Panc1 (cell line): ENCODE measurements around the gene GLIS1. TPM values are rescaled to one million over a fixed set of nuclear protein-coding genes. Genes with fewer than 3 reads are reported as not detected.

ENCODE experiments used
- ATAC-seq: fragments of 200-7000 bp; cut with Tn5 transposase; 2 replicates; pipeline ENCODE4 v1.9.1; 2020; ENCODE audit warnings: mild to moderate bottlenecking, moderate library complexity
- BruUV-seq: library from RNA; stranded (reverse); fragments of 400-500 nt; replicated peaks from 2 replicates; lab custom pipeline; 2021; lab: Mats Ljungman, UMichigan
- CTCF ChIA-PET: fragments of 300-600 bp; sonication (Branson Sonifier 250); formaldehyde crosslinking; loops from one replicate; lab custom pipeline; 2022; ENCODE audit warnings: antibody characterized with exemption; lab: Charles Lee
- POLR2A ChIA-PET: fragments of 300-600 bp; sonication (Branson Sonifier 250); formaldehyde crosslinking; loops from one replicate; lab custom pipeline; 2022; ENCODE audit warnings: antibody characterized with exemption; lab: Charles Lee
- DNase-seq: peaks from one replicate; pipeline ENCODE4 v3.0.0-alpha.2; 2010; ENCODE audit warnings: low read depth, low spot score
- H3K27ac ChIP-seq: 2 replicates; pipeline ENCODE4 v1.5.1; 2011; ENCODE audit warnings: mild to moderate bottlenecking, low read length, inconsistent platforms
- H3K27me3 ChIP-seq: fragments of 200-500 bp; sonication (Bioruptor generic); 2 replicates; pipeline ENCODE4 v1.6.0; 2014; ENCODE audit warnings: low read length, inconsistent platforms; ENCODE audit not compliant: control insufficient read depth, insufficient read depth
- H3K36me3 ChIP-seq: fragments of 200-500 bp; sonication (Bioruptor generic); 2 replicates; pipeline ENCODE4 v1.5.1; 2014; ENCODE audit warnings: inconsistent platforms, mild to moderate bottlenecking, low read length, moderate library complexity; ENCODE audit not compliant: control insufficient read depth, insufficient read depth
- H3K4me1 ChIP-seq: 2 replicates; pipeline ENCODE4 v1.5.1; 2011; ENCODE audit warnings: inconsistent platforms, mild to moderate bottlenecking, low read length, moderate library complexity; ENCODE audit not compliant: control insufficient read depth, insufficient read depth
- H3K4me3 ChIP-seq, 2 experiments: 2 replicates each; pipeline ENCODE4 v1.5.1; 2011 to 2012; ENCODE audit warnings: low read depth in 2 of 2, low read length in 2 of 2, mild to moderate bottlenecking in 2 of 2, inconsistent platforms in 1 of 2, moderate library complexity in 1 of 2
- H3K9me3 ChIP-seq: fragments of 200-500 bp; sonication (Bioruptor generic); 2 replicates; pipeline ENCODE4 v1.5.1; 2014; ENCODE audit warnings: low read depth, mild to moderate bottlenecking, inconsistent platforms, low read length, moderate library complexity; ENCODE audit not compliant: control insufficient read depth, insufficient read depth
- POLR2AphosphoS5 ChIP-seq: IDR thresholded peaks from 2 replicates; pipeline ENCODE4 v1.6.1; 2012; ENCODE audit warnings: mild to moderate bottlenecking, low read depth, low read length, moderate library complexity
- REST ChIP-seq, 2 experiments: IDR thresholded peaks; 2 replicates each; pipeline ENCODE4 v1.6.1; 2011 to 2012; ENCODE audit warnings: low read depth in 2 of 2, control low read depth in 1 of 2, low read length in 1 of 2, mild to moderate bottlenecking in 1 of 2, moderate library complexity in 1 of 2; ENCODE audit not compliant: insufficient read depth in 1 of 2
- SIN3A ChIP-seq: IDR thresholded peaks from 2 replicates; pipeline ENCODE4 v1.6.1; 2012; ENCODE audit warnings: low read depth, mild to moderate bottlenecking, low read length, moderate library complexity, borderline replicate concordance; ENCODE audit not compliant: insufficient read depth
- TCF7L2 ChIP-seq: IDR thresholded peaks from 2 replicates; pipeline ENCODE4 v1.6.1; 2011; ENCODE audit warnings: mild to moderate bottlenecking, low read depth, low read length, inconsistent platforms
- in situ Hi-C: cut with HindIII; loops from 2 replicates; pipeline ENCODE4 v1.10.0; 2016; ENCODE audit warnings: low sequenced_read_pairs, low pct_unique_long_range_greater_than_20kb
- intact Hi-C: fragments of 100-400 bp; cut with micrococcal nuclease; formaldehyde crosslinking; loops from one replicate; pipeline ENCODE4 v1.10.0; 2022; ENCODE audit not compliant: unreplicated experiment
- total RNA-seq: library from RNA; stranded (reverse); gene quantifications from one replicate; pipeline ENCODE4 v1.2.1, GENCODE V29; 2021; ENCODE audit not compliant: unreplicated experiment
- TF ChIP-seq, protein P1 (sequence below): fragments of 450-650 bp; IDR thresholded peaks from 2 replicates; pipeline ENCODE4 v1.5.1; 2017; ENCODE audit warnings: mild to moderate bottlenecking

Gene GLIS1
- total RNA-seq, 1 experiment from 2014 or later = 0.28 TPM

DNA sequence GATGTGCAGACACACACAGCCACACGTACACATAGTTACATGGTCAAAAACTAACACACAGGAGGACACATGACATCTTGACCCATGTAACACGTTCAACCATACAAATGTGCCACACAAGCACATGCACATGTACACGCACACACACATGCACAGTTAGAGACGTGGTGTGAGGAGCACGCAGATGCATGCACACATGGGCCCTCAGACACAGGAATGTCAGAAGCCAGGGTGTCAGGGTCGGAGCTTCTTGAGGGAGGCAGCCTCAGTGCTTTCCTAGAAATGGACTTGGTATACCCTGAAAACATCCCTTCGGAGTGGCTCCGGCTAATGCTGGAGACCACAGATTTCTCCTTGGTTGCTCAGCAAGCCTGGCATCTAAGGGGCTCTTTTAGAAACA, 165.4 kb downstream of the GLIS1 start:
- no peak for DNase-seq
- POLR2A ChIA-PET = no interaction called here
- intact Hi-C loops = no loop called here
- Histone ChIP-seq H3K27ac (no peak overlapping the region), H3K9me3 (no peaks in the 10 kb centered on the region), H3K4me3 (no peak overlapping the region), H3K36me3 (no peaks in the 10 kb centered on the region), H3K27me3 (no peaks in the 10 kb centered on the region; the same call in 1 of the 2 replicates), H3K4me1 (no peaks in the 10 kb centered on the region)
- no TSS peak for BruUV-seq
- in situ Hi-C loops = no loop called here
- no peak for ATAC-seq
- no peak for TF ChIP-seq REST (IDR thresholded peaks at IDR 0.05; ENCODE audit: insufficient read depth in 1 of 2, low read depth in 2 of 2, low read length in 1 of 2)
- TF ChIP-seq TCF7L2 = no peak
- no peak for TF ChIP-seq SIN3A
- TF ChIP-seq, protein P1, sequence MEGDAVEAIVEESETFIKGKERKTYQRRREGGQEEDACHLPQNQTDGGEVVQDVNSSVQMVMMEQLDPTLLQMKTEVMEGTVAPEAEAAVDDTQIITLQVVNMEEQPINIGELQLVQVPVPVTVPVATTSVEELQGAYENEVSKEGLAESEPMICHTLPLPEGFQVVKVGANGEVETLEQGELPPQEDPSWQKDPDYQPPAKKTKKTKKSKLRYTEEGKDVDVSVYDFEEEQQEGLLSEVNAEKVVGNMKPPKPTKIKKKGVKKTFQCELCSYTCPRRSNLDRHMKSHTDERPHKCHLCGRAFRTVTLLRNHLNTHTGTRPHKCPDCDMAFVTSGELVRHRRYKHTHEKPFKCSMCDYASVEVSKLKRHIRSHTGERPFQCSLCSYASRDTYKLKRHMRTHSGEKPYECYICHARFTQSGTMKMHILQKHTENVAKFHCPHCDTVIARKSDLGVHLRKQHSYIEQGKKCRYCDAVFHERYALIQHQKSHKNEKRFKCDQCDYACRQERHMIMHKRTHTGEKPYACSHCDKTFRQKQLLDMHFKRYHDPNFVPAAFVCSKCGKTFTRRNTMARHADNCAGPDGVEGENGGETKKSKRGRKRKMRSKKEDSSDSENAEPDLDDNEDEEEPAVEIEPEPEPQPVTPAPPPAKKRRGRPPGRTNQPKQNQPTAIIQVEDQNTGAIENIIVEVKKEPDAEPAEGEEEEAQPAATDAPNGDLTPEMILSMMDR = no peak
- no peak for TF ChIP-seq POLR2AphosphoS5
- CTCF ChIA-PET = no interaction called here

- DNase-seq (no peak), ATAC-seq (peak; percentile 42; the same call in 1 of the 2 replicates)
- H3K27ac ChIP-seq = no peak overlapping the region
- H3K4me1 ChIP-seq = no peaks in the 10 kb centered on the region
- H3K4me3 ChIP-seq = no peak overlapping the region
- H3K27me3 ChIP-seq = no peaks in the 10 kb centered on the region; the same call in 1 of the 2 replicates
- H3K9me3 ChIP-seq = no peaks in the 10 kb centered on the region
- no peaks in the 10 kb centered on the region for H3K36me3 ChIP-seq
- ChIA-PET CTCF (interaction anchor here (0.6 kb wide), 2 partner anchors 88 to 619 kb away, joined by 3 to 5 read pairs; no protein-coding TSS in a partner anchor), POLR2A (no interaction called here)
- no TSS peak for BruUV-seq
- intact Hi-C loops (no loop called here), in situ Hi-C loops (no loop called here)
- TF ChIP-seq REST (IDR thresholded peaks at IDR 0.05; ENCODE audit: insufficient read depth in 1 of 2, low read depth in 2 of 2, low read length in 1 of 2) (no peak), POLR2AphosphoS5 (no peak), TCF7L2 (no peak)
Observed at GRCh38 chr1:53572815-53573173, 166.2 kb downstream of the GLIS1 start.
